ENCODE results near the gene PTPRJ. TPM values are rescaled to one million over a fixed set of nuclear protein-coding genes. Genes with fewer than 3 reads are reported as not detected.

Gene PTPRJ
- total and polyA plus RNA-seq, 3 donors from 2014 or later, result 4.3 to 8.2 (median 6.6) TPM

DNA sequence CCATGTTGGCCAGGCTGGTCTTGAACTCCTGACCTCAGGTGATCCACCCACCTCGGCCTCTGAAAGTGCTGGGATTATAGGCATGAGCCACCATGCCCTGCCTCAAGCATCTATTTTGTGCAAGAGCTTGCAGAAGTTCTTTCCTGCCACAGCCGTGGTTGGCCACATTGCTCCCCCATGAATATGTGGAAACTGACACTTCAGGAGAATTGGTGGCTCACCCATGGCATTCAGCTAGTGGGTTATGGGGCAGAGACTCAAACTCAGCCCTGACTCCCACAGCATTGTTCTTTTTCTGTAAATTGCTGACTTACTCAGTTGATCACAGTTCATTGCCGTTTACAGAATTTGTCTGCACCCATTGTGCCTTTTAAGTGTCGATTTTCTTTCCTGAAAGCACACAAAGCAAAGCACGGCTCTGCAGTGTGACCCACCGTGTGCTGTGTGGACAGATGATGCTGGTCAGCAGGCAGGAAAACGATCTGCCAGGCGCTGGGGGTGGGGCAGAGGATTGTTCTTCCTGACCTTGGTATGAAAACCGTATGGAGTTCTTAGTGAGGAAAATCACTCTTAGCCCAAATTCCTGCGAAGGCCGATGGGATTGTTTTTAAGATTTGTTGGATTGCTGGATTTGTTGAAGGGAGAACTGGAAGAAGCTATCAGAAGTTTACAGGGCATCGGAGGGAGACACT lies 115.6 kb downstream of the PTPRJ start:
- H3K27ac ChIP-seq, result no peak overlapping the region
- H3K36me3 ChIP-seq (ENCODE audit: low read depth, missing control alignments), result no peaks in the 10 kb centered on the region
- TF ChIP-seq, protein P1, sequence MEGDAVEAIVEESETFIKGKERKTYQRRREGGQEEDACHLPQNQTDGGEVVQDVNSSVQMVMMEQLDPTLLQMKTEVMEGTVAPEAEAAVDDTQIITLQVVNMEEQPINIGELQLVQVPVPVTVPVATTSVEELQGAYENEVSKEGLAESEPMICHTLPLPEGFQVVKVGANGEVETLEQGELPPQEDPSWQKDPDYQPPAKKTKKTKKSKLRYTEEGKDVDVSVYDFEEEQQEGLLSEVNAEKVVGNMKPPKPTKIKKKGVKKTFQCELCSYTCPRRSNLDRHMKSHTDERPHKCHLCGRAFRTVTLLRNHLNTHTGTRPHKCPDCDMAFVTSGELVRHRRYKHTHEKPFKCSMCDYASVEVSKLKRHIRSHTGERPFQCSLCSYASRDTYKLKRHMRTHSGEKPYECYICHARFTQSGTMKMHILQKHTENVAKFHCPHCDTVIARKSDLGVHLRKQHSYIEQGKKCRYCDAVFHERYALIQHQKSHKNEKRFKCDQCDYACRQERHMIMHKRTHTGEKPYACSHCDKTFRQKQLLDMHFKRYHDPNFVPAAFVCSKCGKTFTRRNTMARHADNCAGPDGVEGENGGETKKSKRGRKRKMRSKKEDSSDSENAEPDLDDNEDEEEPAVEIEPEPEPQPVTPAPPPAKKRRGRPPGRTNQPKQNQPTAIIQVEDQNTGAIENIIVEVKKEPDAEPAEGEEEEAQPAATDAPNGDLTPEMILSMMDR (IDR thresholded peaks at IDR 0.05), result no peak
- TF ChIP-seq POLR2A (IDR thresholded peaks at IDR 0.05), result no peak
- H3K9me3 ChIP-seq, result no peaks in the 10 kb centered on the region
- no peaks in the 10 kb centered on the region for H3K4me1 ChIP-seq
- intact Hi-C loops (cut with DNase I; ENCODE audit: low total_unique reads), result no loop called here
- no peak overlapping the region for H3K4me3 ChIP-seq
- no peak for DNase-seq
- no peaks in the 10 kb centered on the region for H3K27me3 ChIP-seq
- WGBS, 2 donors, result 49 to 57% methylated on average over 12 of the region's 12 CpGs

DNA sequence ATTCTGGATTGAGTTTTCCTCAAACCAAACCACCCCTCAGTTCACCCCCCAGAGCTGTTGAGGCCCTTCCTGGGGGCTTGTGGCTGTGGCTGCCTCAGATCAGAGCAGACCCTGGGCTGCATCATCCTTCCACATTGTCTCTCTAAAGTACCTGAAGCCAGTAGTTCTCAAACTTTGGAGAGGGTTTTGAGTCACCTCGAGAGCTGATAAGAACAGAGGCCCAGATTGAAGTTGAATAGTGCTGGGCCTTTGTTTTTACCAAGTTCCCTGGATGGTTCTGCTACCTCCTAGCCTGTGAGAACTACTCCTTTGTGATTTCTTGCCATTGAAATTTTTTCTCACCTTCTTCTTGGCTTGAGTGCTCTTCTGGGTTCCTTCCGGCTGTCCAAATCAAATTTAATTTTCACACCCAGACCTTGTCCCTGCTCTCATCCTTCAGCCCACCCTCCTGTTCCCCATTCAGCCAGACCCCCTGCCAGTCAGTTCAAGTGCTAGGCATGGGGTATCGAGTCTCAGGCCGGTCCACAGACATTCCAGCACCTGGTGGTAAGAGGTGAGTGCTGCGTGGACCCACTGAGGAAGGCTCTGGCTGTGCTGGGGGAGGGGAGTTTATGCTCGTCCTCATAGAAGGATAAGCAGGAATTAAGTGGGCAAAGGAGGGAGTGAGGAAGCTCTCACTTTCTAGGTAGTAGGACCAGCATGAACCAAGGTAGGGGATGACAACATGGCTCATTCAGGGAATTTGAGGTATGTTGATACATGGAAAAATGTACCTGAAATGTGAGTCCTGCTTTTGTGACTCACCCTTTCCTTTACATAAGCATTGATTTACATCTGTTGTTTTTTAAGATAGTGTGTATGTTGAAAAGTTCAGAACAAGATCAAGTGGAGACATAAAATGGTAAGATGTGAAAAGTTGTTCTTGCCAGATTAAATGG lies 116.5 kb downstream of the PTPRJ start:
- intact Hi-C loops (cut with DNase I; ENCODE audit: low total_unique reads), result no loop called here
- H3K27me3 ChIP-seq, result no peaks in the 10 kb centered on the region
- no peak for DNase-seq
- no peaks in the 10 kb centered on the region for H3K9me3 ChIP-seq
- no peak for TF ChIP-seq POLR2A (IDR thresholded peaks at IDR 0.05)
- TF ChIP-seq, protein P1 (IDR thresholded peaks at IDR 0.05), result no peak
- no peaks in the 10 kb centered on the region for H3K36me3 ChIP-seq (ENCODE audit: low read depth, missing control alignments)
- H3K4me1 ChIP-seq, result no peaks in the 10 kb centered on the region
- 89 to 95% methylated on average over 6 of the region's 6 CpGs for WGBS, 2 donors
- no peak overlapping the region for H3K4me3 ChIP-seq
- H3K27ac ChIP-seq, result no peak overlapping the region

DNA sequence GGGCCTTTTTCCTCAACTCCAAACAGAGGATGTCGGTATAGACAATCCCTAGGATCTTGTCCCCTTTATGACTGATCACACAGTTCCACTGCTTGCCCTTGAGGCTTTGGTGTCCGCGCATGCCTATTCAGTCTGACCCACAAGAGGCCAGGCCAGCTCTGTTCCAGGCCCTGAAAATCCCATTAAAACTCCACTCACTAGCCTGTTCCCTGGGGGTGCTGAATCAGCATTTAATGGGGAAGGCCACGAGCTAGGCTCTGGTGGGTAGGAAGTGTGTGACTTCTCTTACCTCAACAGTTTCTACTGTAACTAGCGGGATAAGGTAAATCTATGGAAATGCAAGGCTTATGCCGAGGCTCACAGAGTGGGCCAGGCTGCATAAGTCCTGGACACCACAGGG lies 117.7 kb downstream of the PTPRJ start:
- H3K4me3 ChIP-seq, result no peak overlapping the region
- no peaks in the 10 kb centered on the region for H3K9me3 ChIP-seq
- intact Hi-C loops (cut with DNase I; ENCODE audit: low total_unique reads), result no loop called here
- no peaks in the 10 kb centered on the region for H3K4me1 ChIP-seq
- H3K27me3 ChIP-seq, result no peaks in the 10 kb centered on the region
- WGBS, 2 donors, result 64 to 76% methylated on average over 6 of the region's 6 CpGs
- H3K27ac ChIP-seq, result no peak overlapping the region
- no peaks in the 10 kb centered on the region for H3K36me3 ChIP-seq (ENCODE audit: low read depth, missing control alignments)
- DNase-seq, result no peak
- TF ChIP-seq, protein P1 (IDR thresholded peaks at IDR 0.05), result no peak
- TF ChIP-seq POLR2A (IDR thresholded peaks at IDR 0.05), result no peak

DNA sequence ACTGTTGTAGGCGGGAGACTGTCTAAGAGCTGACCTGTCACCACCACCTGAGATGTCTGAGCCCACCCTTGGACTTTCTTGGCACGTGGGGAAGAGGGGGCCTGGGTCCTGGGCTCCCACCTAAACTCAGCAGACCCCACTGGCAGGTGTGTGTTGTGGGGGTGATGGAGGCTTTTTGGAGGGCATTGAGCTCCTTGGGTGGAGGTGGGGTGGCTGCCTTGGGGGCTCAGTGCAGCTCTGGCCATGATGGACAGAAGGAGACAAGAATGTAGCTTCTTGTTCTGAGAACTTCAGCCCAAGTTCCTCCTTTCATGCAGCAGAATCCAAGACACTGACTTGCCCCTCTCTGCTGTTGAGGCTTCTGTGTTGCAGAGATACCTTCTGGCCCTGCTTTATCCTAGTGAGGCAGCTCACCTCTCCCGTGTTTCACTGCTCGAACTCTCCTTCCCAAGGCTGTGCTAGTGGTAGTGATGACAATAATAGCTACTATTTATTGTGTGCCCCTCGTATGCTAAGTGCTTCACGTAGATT lies 119.6 kb downstream of the PTPRJ start:
- TF ChIP-seq, protein P1 (IDR thresholded peaks at IDR 0.05), result no peak
- TF ChIP-seq POLR2A (IDR thresholded peaks at IDR 0.05), result no peak
- H3K27me3 ChIP-seq, result no peaks in the 10 kb centered on the region
- H3K4me1 ChIP-seq, result no peaks in the 10 kb centered on the region
- no peaks in the 10 kb centered on the region for H3K36me3 ChIP-seq (ENCODE audit: low read depth, missing control alignments)
- no peak for DNase-seq
- H3K27ac ChIP-seq, result no peak overlapping the region
- H3K4me3 ChIP-seq, result no peak overlapping the region
- H3K9me3 ChIP-seq, result no peaks in the 10 kb centered on the region
- intact Hi-C loops (cut with DNase I; ENCODE audit: low total_unique reads), result no loop called here
- WGBS, 2 donors, result 94 to 96% methylated on average over 5 to 6 of the region's 6 CpGs
